Measurements from ENCODE around the gene GAK.
A peak's percentile ranks its signal among the peaks of the same experiment; 100 is the strongest.

Gene GAK

GRCh38 chr4:875818-876423, 56.2 kb downstream of the GAK start:
- FAIRE-seq (no peak), DNase-seq (ENCODE audit: insufficient read length, low spot score) (no peak)

GRCh38 chr4:874971-875817, 56.9 kb downstream of the GAK start:
- no peak for FAIRE-seq
- DNase-seq (ENCODE audit: insufficient read length, low spot score) = no peak

GRCh38 chr4:874056-874455, 58.1 kb downstream of the GAK start:
- no peak for FAIRE-seq
- DNase-seq (ENCODE audit: insufficient read length, low spot score) = no peak

- FAIRE-seq = no peak
- no peak for DNase-seq (ENCODE audit: insufficient read length, low spot score)
Measured at GRCh38 chr4:872241-872981, 59.7 kb downstream of the GAK start.

GRCh38 chr4:871484-871883, 60.6 kb downstream of the GAK start:
- no peak for DNase-seq (ENCODE audit: insufficient read length, low spot score)
- no peak for FAIRE-seq

- no peak for DNase-seq (ENCODE audit: insufficient read length, low spot score)
- no peak for FAIRE-seq
Measured at GRCh38 chr4:870951-871350, 61.2 kb downstream of the GAK start.

GRCh38 chr4:869776-870175, 62.3 kb downstream of the GAK start:
- no peak for DNase-seq (ENCODE audit: insufficient read length, low spot score)

GRCh38 chr4:868421-868820, 63.7 kb downstream of the GAK start:
- no peak for DNase-seq (ENCODE audit: insufficient read length, low spot score)
- FAIRE-seq = peak; percentile 44

More at GRCh38 chr4:869776-870175, 62.3 kb downstream of the GAK start:
- FAIRE-seq = peak; percentile 99

- no peak for FAIRE-seq
- DNase-seq (ENCODE audit: insufficient read length, low spot score) = no peak
Measured at GRCh38 chr4:867526-868250, 64.4 kb downstream of the GAK start.

- no peak for FAIRE-seq
- peak; percentile 55 for DNase-seq (ENCODE audit: insufficient read length, low spot score)
Measured at GRCh38 chr4:866761-867390, 65.2 kb downstream of the GAK start.

GRCh38 chr4:866068-866760, 65.9 kb downstream of the GAK start:
- DNase-seq (ENCODE audit: insufficient read length, low spot score) (no peak), FAIRE-seq (no peak)

GRCh38 chr4:865572-865971, 66.5 kb downstream of the GAK start:
- DNase-seq (ENCODE audit: insufficient read length, low spot score) = no peak
- FAIRE-seq = no peak

GRCh38 chr4:865121-865465, 67.0 kb downstream of the GAK start:
- no peak for DNase-seq (ENCODE audit: insufficient read length, low spot score)
- no peak for FAIRE-seq

- no peak for FAIRE-seq
- DNase-seq (ENCODE audit: insufficient read length, low spot score) = no peak
Measured at GRCh38 chr4:864456-865120, 67.5 kb downstream of the GAK start.

GRCh38 chr4:860561-860960, 71.6 kb downstream of the GAK start:
- DNase-seq (ENCODE audit: insufficient read length, low spot score) (no peak), FAIRE-seq (no peak)

- DNase-seq (ENCODE audit: insufficient read length, low spot score) (no peak), FAIRE-seq (no peak)
Measured at GRCh38 chr4:859496-859895, 72.6 kb downstream of the GAK start.

- FAIRE-seq = no peak
- DNase-seq (ENCODE audit: insufficient read length, low spot score) = no peak
Measured at GRCh38 chr4:858831-859451, 73.2 kb downstream of the GAK start.

- FAIRE-seq (no peak), DNase-seq (ENCODE audit: insufficient read length, low spot score) (no peak)
Measured at GRCh38 chr4:858041-858481, 74.1 kb downstream of the GAK start.

GRCh38 chr4:857461-857860, 74.7 kb downstream of the GAK start:
- DNase-seq (ENCODE audit: insufficient read length, low spot score) (no peak), FAIRE-seq (no peak)
